T1000 (cell line): Measurements from ENCODE around the gene GPC2.
"Not testable (repeated sequence)": the region's sequence is repeated elsewhere in the genome, so short reads cannot be mapped to it uniquely, and the experiment has no call there.

Experiments
- DNase-seq: peaks from one replicate; lab custom pipeline; 2025; ENCODE audit warnings: mixed read lengths; lab: John Stamatoyannopoulos, UW

The GPC2 gene

DNA sequence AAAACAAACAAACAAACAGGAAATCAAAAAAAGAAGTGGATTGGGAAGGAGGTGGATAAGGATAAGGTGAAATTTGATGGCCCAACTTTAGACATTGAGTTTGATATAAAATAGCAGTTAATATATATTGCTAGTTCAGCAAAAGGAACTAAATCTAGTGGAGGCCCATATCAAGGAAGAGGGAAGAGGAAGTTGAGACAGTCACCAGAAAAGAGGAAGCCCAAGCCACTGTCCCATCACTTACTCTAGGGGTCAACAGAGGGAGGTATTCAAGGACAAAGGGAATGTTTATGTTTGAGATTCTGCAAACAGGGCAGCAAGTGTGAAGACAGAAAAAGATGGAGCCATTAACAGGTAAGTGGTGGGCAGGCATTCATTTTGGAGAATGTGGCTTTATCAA, 24.8 kb downstream of the GPC2 start:
- DNase-seq: no peak

DNA sequence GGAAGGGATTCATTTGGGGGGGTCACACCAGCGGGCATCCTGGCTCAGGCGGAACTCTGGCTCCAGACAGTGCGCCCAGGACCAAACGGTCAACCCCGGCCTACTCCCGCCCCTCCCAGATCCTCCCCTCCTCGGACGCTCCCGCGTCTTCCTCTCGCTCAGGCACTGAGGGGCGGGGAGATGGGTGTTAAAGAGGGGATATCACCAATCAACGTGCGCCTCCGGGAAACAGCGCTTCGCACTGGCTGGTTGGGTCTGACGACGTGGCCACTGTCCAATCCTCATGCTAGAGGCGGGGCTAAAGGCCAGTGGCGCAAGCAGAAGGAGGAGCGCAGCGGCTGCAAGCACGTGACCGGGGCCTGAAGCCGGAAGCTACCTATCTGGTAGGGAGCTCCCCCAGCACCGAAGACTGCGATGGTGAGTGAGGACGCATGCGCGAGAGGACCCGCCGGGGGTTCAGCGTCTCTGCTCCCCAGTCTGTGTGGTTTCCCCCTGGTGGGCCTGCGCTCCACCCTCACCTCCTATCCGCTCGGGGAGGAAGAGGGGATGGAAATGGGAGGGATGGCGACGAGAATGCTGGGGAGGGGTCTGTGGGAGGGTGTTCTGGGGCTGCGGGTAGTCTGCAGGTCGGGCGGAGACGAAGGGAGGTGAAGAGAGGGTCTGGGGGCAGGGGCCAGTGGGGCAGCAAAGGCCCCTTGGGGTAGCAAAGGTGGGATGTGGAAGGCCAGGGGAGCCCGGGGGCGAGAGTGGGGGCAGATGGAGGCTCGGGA, 28.4 kb downstream of the GPC2 start, which contains the start of gene LAMTOR4:
Gene LAMTOR4, plus strand, starts transcription at position 360 of the 770 bp plus-strand sequence. Its CDS starts 55 bp downstream, at position 415.
- peak; percentile 91 for DNase-seq

GRCh38 chr7:100148225-100148558, 29.0 kb downstream of the GPC2 start:
- no peak for DNase-seq

GRCh38 chr7:100147278-100147677, 29.9 kb downstream of the GPC2 start:
- no peak for DNase-seq

DNA sequence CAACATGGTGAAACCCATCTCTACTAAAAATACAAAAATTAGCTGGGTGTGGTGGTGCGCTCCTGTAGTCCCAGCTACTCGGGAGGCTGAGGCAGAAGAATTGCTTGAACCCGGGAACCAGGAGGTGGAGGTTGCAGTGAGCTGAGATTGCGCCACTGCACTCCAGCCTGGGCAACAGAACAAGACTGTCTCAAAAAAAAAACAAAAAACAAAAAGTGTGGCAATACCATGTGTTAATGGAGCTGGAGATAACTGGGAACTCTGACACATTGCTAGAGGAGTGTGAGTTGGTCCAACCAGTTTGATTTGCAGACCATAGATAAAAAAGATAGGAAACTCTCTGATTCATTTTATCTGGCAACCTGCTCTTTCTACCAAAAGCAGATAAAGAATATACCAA, 30.8 kb downstream of the GPC2 start:
- DNase-seq: not testable (repeated sequence)

DNA sequence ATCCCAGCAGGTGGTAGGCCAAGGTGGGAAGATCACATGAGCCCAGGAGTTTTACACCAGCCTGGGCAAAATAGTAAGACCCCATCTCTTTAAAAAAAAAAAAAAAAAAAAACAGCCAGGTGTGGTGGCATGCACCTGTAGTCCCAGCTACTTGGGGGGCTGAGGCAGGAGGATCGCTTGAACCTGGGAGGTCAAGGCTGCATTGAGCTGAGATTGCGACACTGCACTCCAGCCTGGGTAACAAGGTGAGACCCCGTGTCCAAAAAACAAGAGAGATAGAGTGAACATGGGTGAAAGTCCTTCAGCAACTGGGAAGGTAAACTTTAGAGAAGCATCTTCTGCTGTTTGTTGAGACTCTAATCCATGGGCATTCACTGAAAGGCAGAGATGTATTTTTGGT, 34.7 kb downstream of the GPC2 start:
- no peak for DNase-seq

DNA sequence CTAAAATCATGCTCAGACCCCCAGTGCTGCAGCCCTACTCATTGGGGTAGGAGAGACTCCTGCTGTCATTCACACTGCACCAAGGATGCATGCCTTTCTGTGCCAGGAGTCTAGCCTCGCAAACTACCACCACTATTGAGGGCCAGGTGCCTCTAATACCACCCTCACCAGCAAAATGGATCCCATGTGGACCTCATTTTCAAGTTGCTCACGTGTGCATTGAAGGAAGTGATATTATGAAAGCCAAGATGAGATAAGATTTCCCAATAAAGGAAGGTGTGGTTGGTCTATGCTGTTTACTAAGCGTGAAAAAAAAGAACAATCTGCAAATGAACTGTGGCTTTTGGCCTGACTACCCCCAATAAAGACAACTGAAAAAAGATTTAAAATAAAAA, 35.6 kb downstream of the GPC2 start:
- DNase-seq: no peak

DNA sequence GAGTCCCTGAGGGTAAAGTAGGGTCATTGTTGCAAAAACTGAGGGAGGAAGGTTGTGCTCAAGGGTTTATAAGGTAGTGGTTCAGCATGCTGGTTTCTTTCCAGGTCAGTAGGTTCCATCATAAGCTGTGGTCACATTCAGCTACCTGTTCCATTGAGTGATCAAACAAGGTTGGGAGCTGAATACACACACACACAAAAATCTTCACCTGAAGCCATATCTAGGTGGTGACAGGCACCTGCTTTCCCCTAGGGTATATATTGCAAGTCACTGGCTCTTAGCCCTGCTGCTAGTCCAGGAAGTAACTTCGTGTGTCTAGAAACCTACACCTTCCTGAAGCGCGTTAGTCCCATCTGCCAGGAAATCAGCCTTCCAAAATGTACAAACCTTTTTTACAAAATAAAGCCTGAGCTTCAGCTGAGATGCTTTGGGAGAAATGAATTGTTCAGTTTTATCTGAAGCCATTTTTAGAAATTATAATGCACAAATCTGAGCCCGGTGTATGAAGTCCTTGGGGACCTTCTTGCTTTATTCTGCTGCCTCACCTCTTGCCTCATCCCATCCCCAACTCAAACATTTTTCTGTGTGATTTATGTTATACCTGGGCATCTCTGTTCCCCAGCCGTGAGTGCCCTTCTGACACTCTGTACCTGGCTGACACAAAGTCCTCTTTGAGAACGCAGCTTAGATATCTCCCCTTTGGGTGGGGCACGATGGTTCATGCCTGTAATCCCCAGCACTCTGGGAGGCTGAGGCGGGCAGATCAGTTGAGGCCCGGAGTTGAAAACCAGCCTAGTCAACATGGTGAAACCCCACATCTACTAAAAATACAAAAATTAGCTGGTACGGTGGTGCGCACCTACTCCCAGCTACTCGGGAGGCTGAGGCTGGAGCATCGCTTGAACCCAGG, 39.1 kb downstream of the GPC2 start:
- DNase-seq: no peak

GRCh38 chr7:100132697-100133151, 44.5 kb downstream of the GPC2 start:
- DNase-seq: peak; percentile 46

DNA sequence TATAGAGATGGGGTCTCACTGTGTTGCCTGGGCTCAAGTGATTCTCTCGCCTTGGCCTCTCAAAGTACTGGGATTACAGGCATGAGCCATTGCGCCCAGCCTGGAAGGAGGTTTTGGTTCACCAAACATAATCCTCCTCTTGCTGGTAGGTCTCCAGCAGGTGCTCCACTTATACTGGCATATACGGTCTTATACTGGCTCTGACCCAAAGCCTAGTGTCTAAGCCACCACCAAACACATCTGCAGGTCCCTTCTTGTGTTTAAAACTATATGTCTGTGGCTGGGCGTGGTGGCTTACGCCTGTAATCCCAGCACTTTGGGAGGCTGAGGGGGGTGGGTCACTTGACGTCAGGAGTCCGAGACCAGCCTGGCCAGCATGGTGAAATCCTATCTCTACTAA, 45.1 kb downstream of the GPC2 start:
- DNase-seq: no peak

DNA sequence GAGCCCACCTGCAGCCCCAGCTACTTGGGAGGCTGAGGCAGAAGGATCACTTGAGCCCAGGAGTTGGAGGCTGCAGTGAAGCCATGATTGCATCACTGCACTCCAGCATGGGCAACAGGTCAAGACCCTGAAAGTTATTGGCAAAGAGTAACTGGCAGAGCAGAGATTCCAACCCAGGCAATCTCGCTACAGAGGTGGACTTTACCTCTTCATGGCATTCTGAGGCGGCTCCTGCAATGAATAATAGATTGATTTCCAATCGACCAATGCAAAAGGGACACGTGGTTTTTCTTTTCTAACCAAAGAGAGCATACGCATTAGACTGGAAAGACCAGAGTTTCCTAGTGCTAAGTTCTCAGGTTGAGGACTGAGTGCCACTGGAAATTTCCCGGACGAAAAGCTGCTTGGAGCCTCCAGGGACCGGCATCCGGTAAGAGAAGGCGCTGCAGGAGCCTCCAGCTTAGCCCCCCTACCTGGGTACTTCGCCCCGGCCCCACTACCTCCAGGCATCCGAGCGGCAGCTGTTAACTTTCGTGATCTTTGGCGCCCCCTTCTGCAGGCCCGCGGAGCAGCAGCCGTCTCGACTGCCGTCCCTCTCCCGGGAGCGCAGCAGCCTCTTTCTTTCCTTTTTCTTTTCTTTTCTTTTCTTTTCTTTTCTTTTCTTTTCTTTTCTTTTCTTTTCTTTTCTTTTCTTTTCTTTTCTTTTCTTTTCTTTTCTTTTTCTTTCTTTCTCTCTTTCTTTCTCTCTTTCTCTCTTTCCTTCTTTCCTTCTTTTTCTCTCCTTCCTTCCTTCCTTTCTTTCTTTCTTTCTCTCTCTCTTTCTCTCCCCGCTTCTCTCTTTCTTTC, 46.4 kb downstream of the GPC2 start:
- DNase-seq: peak; percentile 29

GRCh38 chr7:100130220-100130607, 47.0 kb downstream of the GPC2 start:
- not testable (repeated sequence) for DNase-seq

- no peak for DNase-seq
Measured at GRCh38 chr7:100128637-100128963, 48.6 kb downstream of the GPC2 start.

DNA sequence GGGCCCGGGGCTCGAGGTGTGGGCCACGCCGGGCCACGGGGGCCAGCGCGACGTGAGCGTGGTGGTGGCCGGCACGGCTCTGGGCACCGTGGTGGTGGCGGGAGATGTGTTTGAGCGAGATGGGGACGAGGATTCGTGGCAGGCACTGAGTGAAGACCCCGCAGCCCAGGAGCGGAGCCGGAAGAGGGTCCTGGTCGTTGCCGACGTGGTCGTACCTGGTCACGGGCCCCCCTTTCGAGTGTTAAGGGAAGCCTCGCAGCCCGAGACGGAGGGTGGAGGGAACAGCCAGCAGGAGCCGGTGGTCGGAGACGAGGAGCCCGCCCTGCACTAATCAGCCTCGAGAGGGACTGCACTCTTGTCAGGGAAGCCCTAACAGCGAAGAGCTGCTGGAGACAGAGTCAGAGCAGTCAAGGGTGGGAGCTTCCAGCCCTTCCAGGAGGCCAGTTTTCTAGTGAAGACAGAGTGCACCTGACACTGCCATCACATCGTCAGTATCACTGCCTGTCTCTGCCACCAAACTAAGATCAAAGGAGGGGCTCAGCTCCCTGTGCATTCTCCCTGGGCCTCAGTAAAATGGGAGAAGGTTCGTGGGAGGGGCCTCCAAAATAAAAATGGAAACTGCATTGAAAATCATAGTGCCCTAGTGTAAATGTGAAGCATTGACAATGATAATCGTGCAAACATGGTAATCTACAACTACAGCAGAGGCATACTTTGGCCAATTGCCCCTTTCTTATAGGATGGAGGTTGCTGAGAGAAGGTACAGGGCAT, 49.1 kb downstream of the GPC2 start:
- DNase-seq: no peak

DNA sequence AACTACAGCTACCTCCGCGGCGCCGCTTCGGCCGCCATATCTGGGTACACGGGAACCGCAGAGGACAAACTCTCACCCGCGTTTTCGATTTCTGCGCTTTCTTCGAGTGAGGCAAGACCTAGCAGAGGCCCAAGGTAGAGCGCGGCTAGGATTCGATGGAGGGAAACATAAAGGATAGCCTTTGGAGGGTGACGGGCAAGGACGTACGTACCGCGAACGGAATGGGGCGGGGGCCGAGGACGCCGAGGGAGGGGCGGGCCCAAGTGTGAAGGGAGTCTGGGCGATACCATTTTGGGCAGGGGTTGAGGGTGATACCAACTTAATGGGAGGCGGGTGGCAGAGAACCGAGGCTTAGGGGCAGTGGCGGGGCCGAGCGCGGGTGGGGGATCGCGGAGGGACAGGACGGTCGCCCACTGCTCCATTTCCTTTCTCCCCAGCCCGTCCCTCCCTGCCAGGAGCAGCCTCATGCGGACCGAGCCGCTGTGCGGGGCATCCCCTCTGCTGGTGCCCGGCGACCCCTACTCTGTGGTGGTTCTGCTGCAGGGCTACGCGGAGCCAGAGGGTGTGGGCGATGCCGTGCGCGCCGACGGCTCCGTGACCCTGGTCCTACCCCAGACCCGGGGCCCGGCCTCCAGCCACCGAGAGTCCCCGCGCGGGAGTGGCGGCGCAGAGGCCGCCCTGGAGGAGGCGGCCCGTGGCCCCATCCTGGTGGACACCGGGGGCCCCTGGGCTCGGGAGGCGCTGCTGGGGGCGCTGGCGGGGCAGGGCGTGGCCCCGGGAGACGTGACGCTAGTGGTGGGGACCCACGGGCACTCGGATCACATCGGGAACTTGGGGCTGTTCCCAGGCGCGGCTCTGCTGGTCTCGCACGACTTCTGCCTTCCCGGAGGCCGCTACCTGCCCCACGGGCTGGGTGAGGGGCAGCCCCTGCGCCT, 50.0 kb downstream of the GPC2 start, which contains the start of gene MBLAC1:
Gene MBLAC1, plus strand, starts transcription at position 37 of the 935 bp plus-strand sequence. Its CDS starts 429 bp downstream, at position 466.
- peak; percentile 76 for DNase-seq

DNA sequence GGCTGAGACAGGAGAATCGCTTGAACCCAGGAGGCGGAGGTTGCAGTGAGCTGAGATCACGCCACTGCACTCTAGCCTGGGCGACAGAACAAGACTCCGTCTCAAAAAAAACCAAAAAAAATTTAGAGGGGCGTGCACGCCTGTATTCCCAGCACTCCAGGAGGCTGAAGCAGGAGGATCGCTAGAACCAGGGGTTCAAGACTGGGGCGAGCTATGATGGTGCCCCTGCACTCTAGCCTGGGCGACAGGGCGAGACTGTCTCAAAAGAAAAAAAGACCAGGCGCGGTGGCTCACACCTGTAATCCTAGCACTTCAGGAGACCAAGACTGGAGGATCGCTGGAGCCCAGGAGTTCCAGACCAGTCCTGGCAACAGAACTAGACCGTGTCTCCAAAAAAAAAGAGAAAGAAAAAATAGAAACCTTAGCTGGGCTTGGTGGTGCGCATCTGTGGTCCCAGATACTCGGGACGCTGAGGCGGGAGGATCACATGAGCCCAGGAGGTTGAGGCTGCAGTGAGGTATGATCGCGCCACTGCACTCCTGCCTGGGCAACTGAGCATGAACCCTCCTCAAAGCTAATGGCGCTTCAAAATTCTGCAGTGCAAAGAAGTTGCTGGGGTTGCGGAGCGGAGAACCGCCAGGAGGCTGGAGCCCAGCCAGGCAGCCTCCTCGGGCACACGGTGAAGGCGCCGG, 50.8 kb downstream of the GPC2 start:
- no peak for DNase-seq

DNA sequence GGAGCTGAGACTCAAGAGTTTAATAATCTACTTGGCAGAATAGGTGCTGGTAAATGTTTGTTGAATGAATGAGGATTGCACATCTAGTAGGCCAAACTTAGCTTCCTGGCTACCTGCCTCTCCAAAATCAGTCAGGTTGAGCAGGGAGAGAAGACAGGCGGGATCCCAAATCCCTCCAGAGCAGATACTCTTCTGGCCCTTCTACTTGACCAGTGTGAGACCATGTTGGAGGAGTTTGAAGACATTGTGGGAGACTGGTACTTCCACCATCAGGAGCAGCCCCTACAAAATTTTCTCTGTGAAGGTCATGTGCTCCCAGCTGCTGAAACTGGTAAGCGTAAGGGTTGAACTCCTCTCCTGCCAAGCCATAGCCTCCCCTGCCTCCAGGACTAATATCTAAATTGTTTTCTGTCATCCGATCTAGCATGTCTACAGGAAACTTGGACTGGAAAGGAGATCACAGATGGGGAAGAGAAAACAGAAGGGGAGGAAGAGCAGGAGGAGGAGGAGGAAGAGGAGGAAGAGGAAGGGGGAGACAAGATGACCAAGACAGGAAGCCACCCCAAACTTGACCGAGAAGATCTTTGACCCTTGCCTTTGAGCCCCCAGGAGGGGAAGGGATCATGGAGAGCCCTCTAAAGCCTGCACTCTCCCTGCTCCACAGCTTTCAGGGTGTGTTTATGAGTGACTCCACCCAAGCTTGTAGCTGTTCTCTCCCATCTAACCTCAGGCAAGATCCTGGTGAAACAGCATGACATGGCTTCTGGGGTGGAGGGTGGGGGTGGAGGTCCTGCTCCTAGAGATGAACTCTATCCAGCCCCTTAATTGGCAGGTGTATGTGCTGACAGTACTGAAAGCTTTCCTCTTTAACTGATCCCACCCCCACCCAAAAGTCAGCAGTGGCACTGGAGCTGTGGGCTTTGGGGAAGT, 52.6 kb downstream of the GPC2 start:
- DNase-seq: no peak

GRCh38 chr7:100122568-100122967, 54.6 kb downstream of the GPC2 start:
- DNase-seq: no peak
